GM19455 (cell line): ENCODE data around the gene TPSB2.

Experiments used
- ATAC-seq: cut with Tn5 transposase; IDR thresholded peaks from one replicate; pipeline ENCODE4 v1.9.1; 2021; ENCODE audit not compliant: unreplicated experiment

The TPSB2 gene

DNA sequence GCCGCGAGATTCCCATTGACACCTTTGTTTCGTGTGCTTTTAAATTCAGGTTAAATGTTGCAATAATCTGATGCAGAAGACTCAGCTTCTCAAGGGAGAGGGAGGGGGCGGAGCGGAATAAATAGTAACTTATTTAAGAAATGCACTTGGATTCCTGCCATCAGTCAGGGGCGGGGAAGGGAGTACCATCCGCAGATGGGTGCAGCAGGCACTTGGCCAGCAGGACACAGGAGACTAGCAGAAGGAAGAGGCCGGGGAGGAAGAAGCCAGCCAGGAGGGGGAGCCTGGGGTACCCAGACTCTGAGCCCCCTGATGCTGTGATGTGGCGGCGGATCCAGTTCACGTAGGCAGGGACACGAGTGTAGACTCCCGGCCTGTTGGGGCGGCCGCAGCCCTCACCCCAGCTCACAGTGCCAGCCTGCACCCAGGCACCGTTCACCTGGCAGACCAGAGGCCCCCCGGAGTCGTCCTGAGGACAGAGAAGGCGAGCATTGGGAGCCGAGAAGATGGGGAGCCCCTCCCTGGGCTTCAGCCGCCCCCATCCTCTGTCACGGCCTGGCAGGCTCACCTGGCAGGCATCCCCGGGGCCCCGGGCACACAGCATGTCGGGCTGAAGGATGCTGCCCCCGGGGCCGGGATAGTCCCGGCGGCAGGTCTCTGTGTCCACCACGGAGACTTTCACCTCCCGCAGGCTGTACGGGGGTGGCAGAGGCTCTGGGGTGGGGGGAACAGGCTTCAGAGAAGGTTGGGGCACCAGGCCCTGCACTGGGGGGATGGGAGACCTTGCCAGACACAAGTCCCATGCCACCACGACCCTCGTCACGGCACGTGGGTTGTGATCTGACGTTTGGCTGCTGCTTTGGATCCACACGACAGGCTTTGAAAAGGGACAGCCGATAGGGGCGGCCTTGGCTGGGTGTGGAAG, 8.1 kb downstream of the TPSB2 start:
- ATAC-seq: no peak

DNA sequence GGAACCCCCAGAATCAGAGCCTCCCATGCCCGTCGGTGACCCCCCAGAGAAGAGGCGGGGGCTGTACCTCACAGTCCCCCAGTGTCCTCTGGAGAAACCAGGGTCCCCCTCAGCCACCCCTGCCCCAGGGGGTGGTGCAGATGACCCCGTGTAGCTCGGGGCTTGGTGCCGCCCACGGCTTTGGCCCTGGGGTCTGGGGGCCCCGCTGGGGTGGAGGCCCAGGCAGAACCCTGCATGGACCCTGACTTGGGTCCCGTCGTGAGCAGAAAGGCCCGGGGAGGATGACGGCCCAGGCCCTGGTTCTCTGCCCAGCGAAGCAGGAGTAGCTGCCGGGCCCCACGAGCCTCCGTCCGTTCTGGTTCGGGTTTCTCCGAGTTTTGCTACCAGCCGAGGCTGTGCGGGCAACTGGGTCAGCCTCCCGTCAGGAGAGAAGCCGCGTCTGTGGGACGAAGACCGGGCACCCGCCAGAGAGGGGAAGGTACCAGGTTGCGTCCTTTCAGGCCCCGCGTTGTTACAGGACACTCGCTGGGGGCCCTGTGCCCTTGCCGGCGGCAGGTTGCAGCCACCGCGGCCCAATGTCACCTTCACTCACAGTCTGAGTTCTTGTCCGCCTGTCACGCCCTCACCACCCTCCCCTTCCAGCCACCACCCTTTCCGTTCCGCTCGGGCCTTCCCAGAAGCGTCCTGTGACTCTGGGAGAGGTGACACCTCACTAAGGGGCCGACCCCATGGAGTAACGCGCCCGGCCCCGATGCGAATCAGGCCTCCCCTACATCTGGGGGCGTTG, 8.9 kb downstream of the TPSB2 start:
- no peak for ATAC-seq

DNA sequence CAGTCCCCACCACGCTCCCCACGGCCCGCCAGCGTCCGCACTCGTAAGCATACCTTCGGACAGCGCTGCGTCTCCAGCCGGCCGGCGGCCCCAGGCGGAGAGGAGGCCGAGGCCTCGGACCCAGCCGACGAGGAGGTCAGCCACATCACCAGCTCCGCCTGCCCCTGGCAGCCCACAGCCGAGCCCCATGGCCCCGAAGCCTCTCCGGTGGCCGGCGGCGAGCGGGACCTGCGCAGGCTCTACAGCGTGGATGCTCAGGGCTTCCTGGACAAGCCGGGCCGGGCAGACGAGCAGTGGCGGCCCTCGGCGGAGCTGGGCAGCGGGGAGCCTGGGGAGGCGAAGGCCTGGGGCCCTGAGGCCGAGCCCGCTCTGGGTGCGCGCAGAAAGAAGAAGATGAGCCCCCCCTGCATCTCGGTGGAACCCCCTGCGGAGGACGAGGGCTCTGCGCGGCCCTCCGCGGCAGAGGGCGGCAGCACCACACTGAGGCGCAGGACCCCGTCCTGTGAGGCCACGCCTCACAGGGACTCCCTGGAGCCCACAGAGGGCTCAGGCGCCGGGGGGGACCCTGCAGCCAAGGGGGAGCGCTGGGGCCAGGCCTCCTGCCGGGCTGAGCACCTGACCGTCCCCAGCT, 9.8 kb downstream of the TPSB2 start:
- no peak for ATAC-seq

DNA sequence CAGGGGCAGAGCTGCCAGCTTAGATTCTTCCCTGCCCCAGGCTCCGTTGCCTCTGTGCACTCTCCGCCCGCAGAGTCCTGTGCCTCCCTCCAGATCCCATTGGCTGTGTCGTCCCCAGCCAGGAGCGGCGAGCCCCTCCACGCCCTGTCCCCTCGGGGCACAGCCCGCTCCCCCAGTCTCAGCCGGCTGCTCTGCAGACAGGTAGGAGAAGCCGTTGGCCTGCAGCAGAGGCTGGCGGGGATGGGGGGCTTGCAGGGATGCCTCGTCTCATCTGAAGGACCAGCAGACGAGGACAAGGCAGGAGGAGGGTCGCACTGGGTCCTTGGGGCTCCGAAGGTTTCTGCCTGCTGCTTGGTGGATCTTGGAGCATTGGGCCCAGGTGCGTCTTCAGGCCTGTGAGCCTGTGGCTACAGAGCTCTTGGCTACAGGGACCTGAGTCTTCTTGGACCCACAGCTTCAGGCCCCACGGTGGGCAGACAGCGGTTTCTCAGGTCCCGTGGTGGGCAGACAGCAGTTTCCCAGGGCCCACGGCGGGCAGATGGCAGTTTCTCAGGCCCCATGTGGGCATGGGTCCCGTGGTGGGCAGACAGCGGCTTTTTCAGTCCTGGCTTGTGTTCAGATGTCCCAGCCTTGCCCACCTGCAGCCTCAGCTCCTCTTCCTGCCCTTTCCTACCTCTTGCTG, 10.9 kb downstream of the TPSB2 start:
- no peak for ATAC-seq

DNA sequence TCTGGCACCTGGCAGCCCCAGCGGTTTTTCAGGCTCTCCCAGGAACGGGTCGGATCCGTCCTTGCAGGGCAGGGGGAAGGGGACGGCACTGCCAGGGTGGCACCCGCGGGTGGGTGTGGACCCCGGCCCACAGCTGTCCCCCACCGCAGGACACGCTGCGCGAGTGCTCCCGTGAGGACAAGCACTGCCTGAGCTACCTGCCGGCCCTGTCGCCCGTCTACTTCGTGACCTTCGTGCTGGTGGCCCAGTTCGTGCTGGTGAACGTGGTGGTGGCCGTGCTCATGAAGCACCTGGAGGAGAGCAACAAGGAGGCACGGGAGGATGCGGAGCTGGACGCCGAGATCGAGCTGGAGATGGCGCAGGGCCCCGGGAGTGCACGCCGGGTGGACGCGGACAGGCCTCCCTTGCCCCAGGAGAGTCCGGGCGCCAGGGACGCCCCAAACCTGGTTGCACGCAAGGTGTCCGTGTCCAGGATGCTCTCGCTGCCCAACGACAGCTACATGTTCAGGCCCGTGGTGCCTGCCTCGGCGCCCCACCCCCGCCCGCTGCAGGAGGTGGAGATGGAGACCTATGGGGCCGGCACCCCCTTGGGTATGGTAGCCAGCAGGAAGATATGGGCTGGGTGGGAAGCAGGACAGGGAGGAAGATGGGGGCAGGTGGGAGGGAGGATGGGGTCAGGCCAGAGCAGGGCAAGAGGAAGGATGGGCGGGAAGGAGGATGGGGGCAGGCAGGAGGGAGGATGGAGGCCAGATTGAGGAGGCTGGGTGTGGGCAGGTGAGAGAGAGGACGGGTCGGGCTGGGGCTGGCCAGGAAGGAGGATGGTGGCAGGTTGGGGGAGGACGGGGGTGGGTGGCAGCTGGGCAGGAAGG, 11.7 kb downstream of the TPSB2 start:
- ATAC-seq: no peak

DNA sequence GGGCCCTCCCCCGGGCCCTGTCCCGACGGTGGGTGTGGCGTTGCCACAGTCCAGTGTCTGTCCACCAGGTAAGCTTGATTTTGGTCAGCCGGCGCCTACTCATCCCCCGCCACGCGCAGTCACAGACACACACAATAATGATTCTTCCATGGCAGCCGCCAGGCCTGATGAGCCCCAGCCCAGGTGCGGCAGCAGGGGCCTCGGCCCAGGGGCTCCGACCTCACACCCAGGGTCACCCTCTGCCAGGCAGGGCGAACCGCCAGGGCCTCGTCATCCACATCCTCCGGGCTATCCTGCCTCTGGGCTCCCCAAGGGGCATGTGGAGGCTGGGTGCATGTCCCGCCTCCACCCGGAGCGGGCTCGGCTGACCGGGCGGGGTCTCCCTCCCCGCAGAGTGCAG, 12.5 kb downstream of the TPSB2 start:
- ATAC-seq: no peak

DNA sequence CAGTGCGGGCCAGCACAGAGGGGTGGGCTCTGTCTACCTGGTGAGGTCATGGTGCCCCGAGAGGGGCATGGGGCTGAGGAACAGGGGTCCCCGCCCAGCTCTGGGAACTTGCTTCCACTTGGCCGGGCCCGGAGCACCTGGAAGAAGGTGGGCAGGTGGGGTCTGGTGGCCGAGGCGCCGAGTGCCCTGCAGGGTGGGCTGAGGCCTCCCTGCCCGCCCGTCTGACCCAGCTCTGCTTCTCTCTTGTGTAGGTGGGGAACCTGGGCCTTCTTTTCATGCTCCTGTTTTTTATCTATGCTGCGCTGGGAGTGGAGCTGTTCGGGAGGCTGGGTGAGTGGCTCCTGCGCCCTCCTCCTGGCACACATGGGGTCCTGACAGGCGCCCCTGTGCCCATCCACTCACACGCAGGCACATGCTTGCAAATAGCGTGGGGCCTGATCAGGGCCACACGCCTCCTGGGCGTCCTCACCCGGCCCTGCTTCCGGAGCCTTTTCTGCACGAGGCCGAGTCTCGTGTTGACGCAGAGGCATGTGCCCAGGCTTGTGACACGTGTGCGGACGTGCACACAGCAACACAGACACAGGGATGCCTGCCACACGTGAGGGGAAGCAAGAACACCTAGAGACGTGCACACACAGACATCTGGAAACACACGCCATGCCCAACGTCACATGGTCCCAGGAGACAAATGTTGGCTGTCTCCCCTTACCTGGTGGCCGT, 13.1 kb downstream of the TPSB2 start:
- no peak for ATAC-seq

DNA sequence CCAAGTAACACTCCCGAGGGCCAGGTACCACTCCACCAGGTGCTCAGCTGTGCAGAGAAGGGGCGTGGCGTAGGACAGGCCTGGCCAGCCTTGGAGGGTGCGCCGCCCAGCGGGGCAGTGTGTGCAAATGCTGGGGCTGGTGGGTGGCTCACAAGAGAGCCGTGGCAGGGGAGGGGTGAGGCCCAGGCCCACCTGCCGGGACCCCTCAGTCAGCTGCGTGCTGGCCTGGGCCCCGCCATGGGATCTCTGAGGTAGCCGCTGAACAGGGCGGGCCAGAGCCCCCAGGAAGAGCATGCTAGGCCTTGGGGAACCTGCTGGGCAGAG, 13.7 kb downstream of the TPSB2 start:
- no peak for ATAC-seq

DNA sequence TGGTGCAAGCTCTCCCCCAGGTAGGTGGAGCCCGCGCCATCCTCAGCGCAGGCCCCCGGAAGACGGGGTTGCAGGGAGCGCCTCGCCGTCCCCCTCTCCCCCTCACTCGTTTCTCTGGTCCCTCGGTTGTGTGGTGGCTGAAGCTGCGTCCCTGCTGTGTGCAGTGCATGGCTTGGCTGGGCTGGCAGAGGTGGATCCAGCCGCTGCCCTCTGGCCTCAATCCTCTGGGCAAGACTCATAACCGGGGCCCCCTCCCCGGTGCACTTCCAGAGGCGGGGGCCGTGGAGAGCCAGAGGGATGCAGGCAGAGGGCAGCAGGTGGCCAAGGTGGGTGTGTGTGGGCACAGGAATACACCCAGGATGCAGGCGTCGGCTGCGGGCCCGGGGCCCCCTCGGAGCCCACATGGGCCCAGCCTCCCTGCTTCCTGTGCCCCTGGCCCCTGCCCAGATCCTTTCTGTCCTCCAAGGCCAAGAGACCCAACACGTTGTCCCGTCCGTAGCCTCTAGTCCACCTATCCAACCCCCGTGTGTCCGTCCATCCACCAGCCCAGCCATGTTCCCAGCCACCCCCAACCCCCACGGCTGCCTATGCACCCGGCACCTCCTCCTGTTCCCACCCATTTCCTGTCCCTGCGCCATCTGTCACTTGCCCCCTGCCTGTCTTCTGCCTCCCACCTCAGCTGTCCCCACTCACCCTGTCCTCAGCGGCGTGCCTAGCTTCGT, 14.2 kb downstream of the TPSB2 start:
- no peak for ATAC-seq

DNA sequence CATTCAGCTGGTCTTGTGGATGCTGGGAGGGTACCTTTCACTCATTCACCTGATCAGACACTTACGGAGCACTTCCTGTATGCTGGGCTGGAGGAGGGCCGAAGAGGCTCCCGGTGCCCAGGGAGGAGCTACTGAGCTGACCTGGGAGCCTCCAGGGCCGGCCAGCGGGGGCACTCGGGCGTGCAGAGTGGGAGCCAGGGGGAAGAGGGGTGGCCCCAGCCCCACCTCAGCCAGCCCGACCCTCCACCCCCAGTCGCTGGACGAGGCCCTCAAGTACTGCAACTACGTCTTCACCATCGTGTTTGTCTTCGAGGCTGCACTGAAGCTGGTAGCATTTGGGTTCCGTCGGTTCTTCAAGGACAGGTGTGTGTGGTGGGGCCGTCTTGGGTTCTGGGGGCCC, 15.3 kb downstream of the TPSB2 start:
- ATAC-seq: no peak

DNA sequence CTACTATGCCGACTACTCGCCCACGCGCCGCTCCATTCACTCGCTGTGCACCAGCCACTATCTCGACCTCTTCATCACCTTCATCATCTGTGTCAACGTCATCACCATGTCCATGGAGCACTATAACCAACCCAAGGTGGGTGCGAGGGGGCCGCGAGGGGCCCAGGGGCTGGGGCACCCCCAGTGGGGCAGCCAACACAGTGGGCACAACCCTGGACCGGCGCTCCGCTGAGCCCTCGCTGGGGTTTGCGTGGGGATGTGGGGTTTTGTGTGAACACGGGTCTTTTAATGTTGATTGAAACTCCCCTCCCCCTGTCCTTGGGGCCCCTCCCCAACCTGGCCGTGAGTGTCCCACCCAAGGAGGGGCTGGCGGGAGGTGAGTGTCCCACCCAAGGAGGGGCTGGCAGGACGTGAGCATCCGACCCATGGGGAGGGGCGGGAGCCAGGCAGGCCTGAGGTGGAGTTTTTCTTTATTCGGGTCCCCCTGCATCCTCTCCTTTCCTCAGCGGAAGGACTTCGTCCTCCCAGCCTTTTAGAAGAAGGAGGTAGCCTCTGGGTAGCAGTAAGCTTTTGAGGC, 16.1 kb downstream of the TPSB2 start:
- no peak for ATAC-seq

DNA sequence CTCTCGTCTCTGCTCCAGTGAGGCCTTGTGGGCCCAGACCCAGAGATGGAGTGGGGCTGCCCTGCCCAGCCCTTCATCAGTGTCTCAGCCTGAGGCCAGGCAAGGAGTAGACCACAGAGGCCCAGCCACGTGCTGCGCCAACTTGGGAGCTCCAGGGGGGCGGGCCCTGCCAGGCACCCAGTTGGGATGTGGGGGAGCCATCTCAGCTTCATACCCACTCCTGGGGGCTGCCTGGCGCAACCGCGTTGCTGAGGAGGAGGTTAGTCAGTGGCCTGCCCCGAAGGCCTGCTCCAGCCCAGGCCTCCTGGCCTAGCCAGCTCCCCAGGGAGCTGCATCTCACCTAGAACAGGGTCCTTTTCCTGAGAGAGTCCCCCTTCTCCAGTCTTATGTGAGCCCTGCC, 16.8 kb downstream of the TPSB2 start:
- no peak for ATAC-seq

DNA sequence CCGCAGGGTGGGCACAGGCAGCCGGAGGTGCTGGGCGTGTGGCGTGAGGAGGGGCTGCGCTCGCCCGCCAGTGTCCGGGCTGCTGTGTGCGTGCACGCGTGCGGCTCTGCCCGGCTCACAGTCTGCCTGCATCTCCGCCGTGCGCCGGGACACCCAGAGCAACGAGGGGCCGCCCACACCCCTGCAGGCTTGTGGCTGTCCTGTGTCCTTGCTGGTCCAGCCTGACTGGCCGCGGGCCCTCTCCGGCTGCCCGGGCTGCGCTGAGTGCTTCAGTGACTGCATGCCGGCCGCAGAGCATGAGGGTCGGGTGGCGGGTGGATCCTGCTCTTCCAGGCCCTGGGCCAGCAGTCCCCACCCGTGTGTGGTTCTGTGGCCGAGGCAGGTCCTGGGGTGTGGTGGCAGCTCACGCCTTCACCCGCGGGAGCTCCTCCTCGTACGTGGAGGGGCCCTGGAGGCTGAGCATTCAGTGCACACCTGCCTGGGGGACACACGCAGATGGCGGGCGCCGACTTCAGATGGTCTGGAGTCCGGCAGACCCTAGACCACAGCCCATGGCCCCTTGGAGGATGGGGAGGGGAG, 17.3 kb downstream of the TPSB2 start:
- no peak for ATAC-seq

DNA sequence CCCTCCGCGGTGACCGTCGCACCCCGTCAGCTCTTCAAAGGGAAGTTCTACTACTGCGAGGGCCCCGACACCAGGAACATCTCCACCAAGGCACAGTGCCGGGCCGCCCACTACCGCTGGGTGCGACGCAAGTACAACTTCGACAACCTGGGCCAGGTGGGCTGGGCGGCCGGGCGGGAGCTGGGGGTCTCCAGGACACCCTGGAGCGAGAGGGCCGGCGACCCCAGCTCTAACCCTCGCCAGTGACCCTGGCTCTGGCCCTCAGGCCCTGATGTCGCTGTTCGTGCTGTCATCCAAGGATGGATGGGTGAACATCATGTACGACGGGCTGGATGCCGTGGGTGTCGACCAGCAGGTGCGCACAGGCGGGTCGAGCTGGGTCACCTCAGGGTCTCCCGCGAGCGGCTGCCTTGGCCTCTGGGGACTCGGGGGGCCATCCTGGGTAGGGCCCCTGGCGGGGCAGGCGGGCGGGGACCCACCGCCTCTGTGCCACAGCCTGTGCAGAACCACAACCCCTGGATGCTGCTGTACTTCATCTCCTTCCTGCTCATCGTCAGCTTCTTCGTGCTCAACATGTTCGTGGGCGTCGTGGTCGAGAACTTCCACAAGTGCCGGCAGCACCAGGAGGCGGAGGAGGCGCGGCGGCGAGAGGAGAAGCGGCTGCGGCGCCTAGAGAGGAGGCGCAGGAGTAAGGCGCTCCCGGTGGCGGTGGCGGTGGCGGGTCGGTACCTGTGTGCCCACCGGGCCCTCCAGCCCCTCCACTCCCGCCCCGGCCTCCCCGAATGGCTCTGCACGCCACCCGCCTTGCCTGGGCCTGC, 18.3 kb downstream of the TPSB2 start:
- no peak for ATAC-seq

DNA sequence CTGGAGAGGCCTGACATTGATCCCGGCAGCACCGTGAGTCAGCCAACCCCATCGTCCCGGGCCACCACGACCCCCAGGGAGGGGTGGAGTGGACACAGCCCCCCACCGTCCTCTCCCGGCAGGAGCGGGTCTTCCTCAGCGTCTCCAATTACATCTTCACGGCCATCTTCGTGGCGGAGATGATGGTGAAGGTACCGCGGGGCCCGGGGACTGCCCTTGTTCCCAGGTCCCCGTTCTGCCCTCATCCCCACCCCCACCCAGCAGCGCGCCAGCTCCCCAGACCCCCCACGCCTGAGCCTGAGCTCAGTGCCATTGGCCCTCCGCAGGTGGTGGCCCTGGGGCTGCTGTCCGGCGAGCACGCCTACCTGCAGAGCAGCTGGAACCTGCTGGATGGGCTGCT, 19.5 kb downstream of the TPSB2 start:
- no peak for ATAC-seq

DNA sequence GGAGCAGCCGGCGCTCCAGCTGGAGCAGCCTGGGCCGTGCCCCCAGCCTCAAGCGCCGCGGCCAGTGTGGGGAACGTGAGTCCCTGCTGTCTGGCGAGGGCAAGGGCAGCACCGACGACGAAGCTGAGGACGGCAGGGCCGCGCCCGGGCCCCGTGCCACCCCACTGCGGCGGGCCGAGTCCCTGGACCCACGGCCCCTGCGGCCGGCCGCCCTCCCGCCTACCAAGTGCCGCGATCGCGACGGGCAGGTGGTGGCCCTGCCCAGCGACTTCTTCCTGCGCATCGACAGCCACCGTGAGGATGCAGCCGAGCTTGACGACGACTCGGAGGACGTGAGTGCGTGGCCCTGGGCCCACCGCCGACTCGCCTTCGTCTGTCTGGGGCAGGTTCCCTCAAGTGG, 20.9 kb downstream of the TPSB2 start:
- no peak for ATAC-seq

DNA sequence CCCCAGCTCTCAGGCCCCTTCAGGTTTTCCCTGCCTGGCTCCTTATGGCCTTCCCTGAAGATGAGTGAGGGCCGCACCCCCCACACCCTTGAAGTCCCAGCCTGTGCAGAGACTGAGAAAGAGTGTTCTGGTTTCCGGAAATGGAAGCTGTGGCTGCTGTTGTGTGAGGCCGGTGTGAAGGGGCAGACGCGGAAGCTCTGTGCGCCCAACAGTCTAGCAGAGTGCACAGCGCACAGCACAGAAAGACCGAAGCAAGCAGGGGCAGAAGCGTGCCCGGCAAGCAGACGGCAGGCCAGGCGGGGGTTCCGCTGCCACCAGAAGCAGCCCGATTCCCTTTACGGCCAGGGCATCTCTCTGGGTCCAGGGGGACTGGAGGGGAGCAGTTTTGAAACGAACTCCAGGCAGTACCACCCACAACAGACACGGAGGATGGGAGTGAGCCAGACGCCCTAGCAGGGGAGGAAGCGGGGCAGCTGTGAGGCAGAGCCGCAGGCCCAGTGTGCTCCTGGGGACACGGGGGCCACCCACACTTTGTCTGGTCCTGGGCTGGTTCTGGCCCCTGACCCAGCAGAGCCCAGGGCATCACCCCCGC, 21.6 kb downstream of the TPSB2 start:
- ATAC-seq: no peak
